ENCODE results near the gene ATP2C2. TPM values are rescaled to one million over a fixed set of nuclear protein-coding genes. Genes with fewer than 3 reads are reported as not detected.

The ATP2C2 gene
- polyA plus RNA-seq, 1 of the 3 experiments (the other 2 are of a cell fraction), result 0.33 TPM

GRCh38 chr16:84425696-84426095 is 57.4 kb downstream of the ATP2C2 start:
- H3K9me2 ChIP-seq, result no peaks in the 10 kb centered on the region
- H2AFZ ChIP-seq (ENCODE audit: low read depth), result no peak overlapping the region
- H4K20me1 ChIP-seq (ENCODE audit: insufficient read depth), result no peaks in the 10 kb centered on the region
- ChIA-PET POLR2A (no interaction called here), CTCF (interaction anchor here (1.1 kb wide), 1 partner anchor 222 kb away, joined by 4 read pairs; the partner anchor contains the start of gene KLHL36)
- H3K4me3 ChIP-seq (ENCODE audit: low read depth in 2 of 2, low read length in 1 of 2), result no peak overlapping the region
- TF ChIP-seq FOXM1 (IDR thresholded peaks at IDR 0.05; ENCODE audit: low read depth) (no peak), YY1 (IDR thresholded peaks at IDR 0.05; ENCODE audit: low read depth) (no peak), TEAD4 (IDR thresholded peaks at IDR 0.05; ENCODE audit: borderline replicate concordance, insufficient read depth) (no peak), RFX5 (IDR thresholded peaks at IDR 0.05; ENCODE audit: low read length) (no peak), FOSL2 (IDR thresholded peaks at IDR 0.05; ENCODE audit: borderline replicate concordance, low read depth) (no peak), SIN3A (IDR thresholded peaks at IDR 0.05; ENCODE audit: borderline replicate concordance, low read depth, low read length) (no peak), SMC3 (IDR thresholded peaks at IDR 0.05; ENCODE audit: low read depth, low read length) (no peak), MXI1 (IDR thresholded peaks at IDR 0.05; ENCODE audit: low read depth, low read length) (no peak)
- TF ChIP-seq, protein P1, sequence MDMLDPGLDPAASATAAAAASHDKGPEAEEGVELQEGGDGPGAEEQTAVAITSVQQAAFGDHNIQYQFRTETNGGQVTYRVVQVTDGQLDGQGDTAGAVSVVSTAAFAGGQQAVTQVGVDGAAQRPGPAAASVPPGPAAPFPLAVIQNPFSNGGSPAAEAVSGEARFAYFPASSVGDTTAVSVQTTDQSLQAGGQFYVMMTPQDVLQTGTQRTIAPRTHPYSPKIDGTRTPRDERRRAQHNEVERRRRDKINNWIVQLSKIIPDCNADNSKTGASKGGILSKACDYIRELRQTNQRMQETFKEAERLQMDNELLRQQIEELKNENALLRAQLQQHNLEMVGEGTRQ (IDR thresholded peaks at IDR 0.05; ENCODE audit: borderline replicate concordance, low read depth, low read length), result no peak
- TF ChIP-seq, protein P2, sequence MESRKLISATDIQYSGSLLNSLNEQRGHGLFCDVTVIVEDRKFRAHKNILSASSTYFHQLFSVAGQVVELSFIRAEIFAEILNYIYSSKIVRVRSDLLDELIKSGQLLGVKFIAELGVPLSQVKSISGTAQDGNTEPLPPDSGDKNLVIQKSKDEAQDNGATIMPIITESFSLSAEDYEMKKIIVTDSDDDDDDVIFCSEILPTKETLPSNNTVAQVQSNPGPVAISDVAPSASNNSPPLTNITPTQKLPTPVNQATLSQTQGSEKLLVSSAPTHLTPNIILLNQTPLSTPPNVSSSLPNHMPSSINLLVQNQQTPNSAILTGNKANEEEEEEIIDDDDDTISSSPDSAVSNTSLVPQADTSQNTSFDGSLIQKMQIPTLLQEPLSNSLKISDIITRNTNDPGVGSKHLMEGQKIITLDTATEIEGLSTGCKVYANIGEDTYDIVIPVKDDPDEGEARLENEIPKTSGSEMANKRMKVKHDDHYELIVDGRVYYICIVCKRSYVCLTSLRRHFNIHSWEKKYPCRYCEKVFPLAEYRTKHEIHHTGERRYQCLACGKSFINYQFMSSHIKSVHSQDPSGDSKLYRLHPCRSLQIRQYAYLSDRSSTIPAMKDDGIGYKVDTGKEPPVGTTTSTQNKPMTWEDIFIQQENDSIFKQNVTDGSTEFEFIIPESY (IDR thresholded peaks at IDR 0.05; ENCODE audit: borderline replicate concordance, low read depth), result no peak
- no peaks in the 10 kb centered on the region for H3F3A ChIP-seq (replicated peaks; ENCODE audit: insufficient read depth)
- WGBS (ENCODE audit: low lambda C conversion rate), result 76% methylated on average over 8 of the region's 9 CpGs
- no peak overlapping the region for H3K27ac ChIP-seq (ENCODE audit: low read depth in 2 of 2, low read length in 1 of 2)
- no peak overlapping the region for H3K4me2 ChIP-seq
- H3K79me2 ChIP-seq (ENCODE audit: insufficient read depth), result no peaks in the 10 kb centered on the region
- no peak for DNase-seq
- H3K36me3 ChIP-seq (replicated peaks in 1 of 2; ENCODE audit: control insufficient read depth in 1 of 2, insufficient read depth in 2 of 2, low read length in 1 of 2), result no peaks in the 10 kb centered on the region
- no peaks in the 10 kb centered on the region for H3K9me3 ChIP-seq
- H3K27me3 ChIP-seq (ENCODE audit: insufficient read depth), result no peaks in the 10 kb centered on the region; the same call in 1 of the 2 replicates
- H3K9ac ChIP-seq, result no peak overlapping the region
- H3K4me1 ChIP-seq (ENCODE audit: control insufficient read depth in 1 of 2, insufficient read depth in 2 of 2, low read depth in 1 of 2, low read length in 1 of 2), result no peaks in the 10 kb centered on the region

DNA sequence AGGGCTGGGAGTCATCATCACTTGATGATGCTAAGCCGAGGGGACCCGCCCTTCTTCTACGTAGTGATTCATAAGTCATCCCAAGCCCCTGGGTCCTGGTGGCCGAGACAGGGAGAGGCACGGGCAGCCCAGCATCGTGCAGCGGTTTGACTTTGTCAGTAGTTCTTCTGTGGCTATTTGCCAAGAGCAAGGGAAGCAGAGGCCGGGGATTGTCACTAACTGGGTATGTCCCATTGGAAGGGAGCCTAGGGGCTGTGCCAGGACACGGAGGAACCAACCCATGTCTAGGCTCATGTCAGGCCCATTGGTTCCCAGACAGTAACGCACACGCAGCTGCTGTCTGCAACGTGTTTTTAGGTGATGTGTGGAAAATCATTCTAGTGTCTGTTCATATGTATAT is 58.5 kb downstream of the ATP2C2 start:
- POLR2A ChIA-PET, result no interaction called here
- TF ChIP-seq CTCF (IDR thresholded peaks at IDR 0.05) (no peak), MAX (IDR thresholded peaks at IDR 0.05; ENCODE audit: low read depth) (no peak), RCOR1 (IDR thresholded peaks at IDR 0.05; ENCODE audit: low read length) (no peak)
- H3K9ac ChIP-seq, result no peak overlapping the region

More for the DNA sequence above, 58.5 kb downstream of the ATP2C2 start:
- Histone ChIP-seq H3K79me2 (ENCODE audit: insufficient read depth) (no peaks in the 10 kb centered on the region), H3K4me2 (no peak overlapping the region), H3K4me1 (ENCODE audit: control insufficient read depth in 1 of 2, insufficient read depth in 2 of 2, low read depth in 1 of 2, low read length in 1 of 2) (no peaks in the 10 kb centered on the region), H3K27ac (ENCODE audit: low read depth in 2 of 2, low read length in 1 of 2) (no peak overlapping the region), H3K36me3 (replicated peaks in 1 of 2; ENCODE audit: control insufficient read depth in 1 of 2, insufficient read depth in 2 of 2, low read length in 1 of 2) (no peaks in the 10 kb centered on the region), H3K27me3 (ENCODE audit: insufficient read depth) (peaks cover 7% of the 10 kb centered on the region; the same call in 1 of the 2 replicates), H2AFZ (ENCODE audit: low read depth) (no peak overlapping the region), H3K4me3 (ENCODE audit: low read depth in 2 of 2, low read length in 1 of 2) (no peak overlapping the region), H3F3A (replicated peaks; ENCODE audit: insufficient read depth) (no peaks in the 10 kb centered on the region), H3K9me3 (no peaks in the 10 kb centered on the region), H3K9me2 (no peaks in the 10 kb centered on the region), H4K20me1 (ENCODE audit: insufficient read depth) (no peaks in the 10 kb centered on the region)
- no peak for DNase-seq
- CTCF ChIA-PET, result interaction anchor here (1.1 kb wide), 1 partner anchor 221 kb away, joined by 4 read pairs; the partner anchor contains the start of gene KLHL36
- WGBS (ENCODE audit: low lambda C conversion rate), result 68% methylated on average over 7 of the region's 12 CpGs

Measured in SK-N-SH (cell line).